ENCODE data around the gene DNM3. TPM values are rescaled to one million over a fixed set of nuclear protein-coding genes. Genes with fewer than 3 reads are reported as not detected.

Gene DNM3
- total and polyA plus RNA-seq, 2 donors (not counting 1 experiment from before 2014, with no cell fraction given): 1.0 to 1.3 TPM

DNA sequence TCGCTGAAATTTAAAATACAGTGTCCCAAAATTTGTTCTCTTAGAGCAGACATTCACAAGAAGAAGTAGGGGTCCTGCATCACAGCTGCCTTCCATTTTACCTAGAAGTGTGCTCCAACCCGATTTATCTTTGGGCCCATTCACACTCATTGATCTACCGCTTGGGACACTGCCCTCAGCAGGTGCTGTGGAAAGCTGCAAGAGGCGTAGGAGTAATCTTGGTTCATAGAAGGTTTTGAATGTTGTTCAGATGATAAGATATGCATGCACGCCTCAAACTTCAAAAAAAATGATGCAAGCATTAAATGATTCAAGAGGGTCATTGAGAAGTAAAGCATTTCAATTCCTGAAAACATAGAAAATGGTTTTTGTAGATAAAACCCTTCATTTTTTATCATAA, 560.6 kb downstream of the DNM3 start:
- Histone ChIP-seq H3K4me3 (ENCODE audit: control extremely low read depth in 1 of 5, extremely low read depth in 1 of 5, insufficient read depth in 1 of 5, low read depth in 2 of 5, low read length in 4 of 5) (no peak overlapping the region), H3K9me3 (ENCODE audit: control extremely low read depth in 1 of 3, control insufficient read depth in 2 of 3, insufficient read depth in 1 of 3, low read length in 2 of 3) (no peaks in the 10 kb centered on the region), H3K36me3 (replicated peaks in 1 of 2; ENCODE audit: control extremely low read depth in 1 of 2, control insufficient read depth in 1 of 2, extremely low read depth in 1 of 2, insufficient read depth in 2 of 2, low read length in 1 of 2) (no peaks in the 10 kb centered on the region), H3K27me3 (replicated peaks in 1 of 4; ENCODE audit: control extremely low read depth in 1 of 4, control insufficient read depth in 3 of 4, insufficient read depth in 4 of 4, low read length in 3 of 4) (no peaks in the 10 kb centered on the region), H3K27ac (ENCODE audit: low read length in 2 of 2) (no peak overlapping the region), H4K20me1 (ENCODE audit: control insufficient read depth, insufficient read depth, low read length, poor library complexity, severe bottlenecking) (no peaks in the 10 kb centered on the region), H3K9ac (ENCODE audit: low read length) (no peak overlapping the region), H3K4me2 (replicated peaks; ENCODE audit: low read depth, low read length, poor library complexity, severe bottlenecking) (no peak overlapping the region), H2AFZ (ENCODE audit: insufficient read depth, low read depth, low read length, poor library complexity, severe bottlenecking) (no peak overlapping the region), H3K79me2 (ENCODE audit: control insufficient read depth, insufficient read depth, low read length) (peaks cover 4% of the 10 kb centered on the region), H3K4me1 (ENCODE audit: control insufficient read depth in 2 of 2, insufficient read depth in 2 of 2, low read length in 2 of 2) (peaks cover 25 to 30% of the 10 kb centered on the region in 2 donors)
- 89% methylated on average over 3 of the region's 5 CpGs for WGBS (ENCODE audit: insufficient coverage)
- Mint-ChIP-seq H3K4me1 (peaks cover 34% of the 10 kb centered on the region), H3K27me3 (no peaks in the 10 kb centered on the region), H3K4me3 (no peak overlapping the region), H3K27ac (no peak overlapping the region), H3K9me3 (ENCODE audit: insufficient read depth) (no peaks in the 10 kb centered on the region)
- ChIA-PET CTCF (interaction anchor here (0.7 to 12.3 kb wide), 6 partner anchors 14 to 398 kb away, joined by 3 to 152 read pairs (median 13); partner anchors contain the start of gene PIGC), POLR2A (no interaction called here)
- DNase-seq (no peak), ATAC-seq (ENCODE audit: low read depth) (no peak)
- intact Hi-C loops (cut with micrococcal nuclease): no loop called here
- TF ChIP-seq CTCF (IDR thresholded peaks at IDR 0.05): no peak
- no peak for TF ChIP-seq EZH2 (IDR thresholded peaks at IDR 0.05; ENCODE audit: borderline replicate concordance, insufficient read depth, low read depth, low read length, poor library complexity, severe bottlenecking)

DNA sequence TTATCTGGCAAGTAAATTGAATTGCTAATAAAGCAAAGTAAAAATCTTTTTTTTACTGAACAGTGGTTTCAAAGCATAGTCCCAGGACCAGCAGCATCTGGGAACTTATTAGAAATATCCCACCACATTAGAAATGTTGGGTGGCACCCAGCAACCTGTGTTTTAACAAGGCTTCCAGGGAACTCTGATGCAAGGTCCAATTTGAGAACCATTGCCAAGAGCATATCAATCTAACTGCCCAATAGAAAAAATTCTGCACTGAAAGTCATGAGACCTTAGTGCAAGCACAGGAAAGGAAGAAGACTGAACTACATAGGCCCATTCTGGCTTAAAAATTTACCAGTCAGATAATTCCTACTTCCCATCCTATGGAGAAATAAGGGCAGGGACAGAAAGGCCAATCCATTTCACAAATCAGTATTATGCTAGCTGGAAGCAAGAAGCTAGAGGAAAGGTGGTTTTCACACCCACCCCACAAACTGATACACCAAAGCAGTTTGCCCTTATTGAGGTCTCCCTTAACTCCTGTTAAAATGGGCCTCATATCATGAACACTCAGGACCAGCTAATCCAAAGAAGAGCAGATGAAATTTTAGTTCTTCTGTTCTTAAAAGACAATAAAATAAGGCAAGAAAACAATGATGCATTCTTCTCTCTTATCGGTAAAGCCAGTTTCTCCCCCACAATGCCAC, 561.7 kb downstream of the DNM3 start:
- ChIA-PET CTCF (interaction anchor here (0.6 to 12.3 kb wide), 7 partner anchors 12 to 601 kb away, joined by 3 to 152 read pairs (median 3); partner anchors contain the start of gene PIGC), POLR2A (interaction anchor here (0.6 kb wide), 2 partner anchors 22 to 218 kb away, joined by 3 read pairs; no protein-coding TSS in a partner anchor)
- H4K20me1 ChIP-seq (ENCODE audit: control insufficient read depth, insufficient read depth, low read length, poor library complexity, severe bottlenecking): no peaks in the 10 kb centered on the region
- no peak overlapping the region for H3K27ac ChIP-seq (ENCODE audit: low read length in 2 of 2)
- peaks cover 4% of the 10 kb centered on the region for H3K79me2 ChIP-seq (ENCODE audit: control insufficient read depth, insufficient read depth, low read length)
- no peak overlapping the region for H3K27ac Mint-ChIP-seq
- H3K9ac ChIP-seq (ENCODE audit: low read length): no peak overlapping the region
- H3K9me3 ChIP-seq (ENCODE audit: control extremely low read depth in 1 of 3, control insufficient read depth in 2 of 3, insufficient read depth in 1 of 3, low read length in 2 of 3): no peaks in the 10 kb centered on the region
- TF ChIP-seq CTCF (IDR thresholded peaks at IDR 0.05): no peak
- no peak for TF ChIP-seq EZH2 (IDR thresholded peaks at IDR 0.05; ENCODE audit: borderline replicate concordance, insufficient read depth, low read depth, low read length, poor library complexity, severe bottlenecking)
- no peaks in the 10 kb centered on the region for H3K27me3 ChIP-seq (replicated peaks in 1 of 4; ENCODE audit: control extremely low read depth in 1 of 4, control insufficient read depth in 3 of 4, insufficient read depth in 4 of 4, low read length in 3 of 4)
- no peaks in the 10 kb centered on the region for H3K9me3 Mint-ChIP-seq (ENCODE audit: insufficient read depth)
- H2AFZ ChIP-seq (ENCODE audit: insufficient read depth, low read depth, low read length, poor library complexity, severe bottlenecking): no peak overlapping the region
- H3K4me1 ChIP-seq (ENCODE audit: control insufficient read depth in 2 of 2, insufficient read depth in 2 of 2, low read length in 2 of 2): peaks cover 21 to 22% of the 10 kb centered on the region in 2 donors
- no peaks in the 10 kb centered on the region for H3K36me3 ChIP-seq (replicated peaks in 1 of 2; ENCODE audit: control extremely low read depth in 1 of 2, control insufficient read depth in 1 of 2, extremely low read depth in 1 of 2, insufficient read depth in 2 of 2, low read length in 1 of 2)
- no peak for DNase-seq
- H3K4me1 Mint-ChIP-seq: peaks cover 24% of the 10 kb centered on the region
- no peak overlapping the region for H3K4me3 ChIP-seq (ENCODE audit: control extremely low read depth in 1 of 5, extremely low read depth in 1 of 5, insufficient read depth in 1 of 5, low read depth in 2 of 5, low read length in 4 of 5)
- intact Hi-C loops (cut with micrococcal nuclease): no loop called here
- no peak overlapping the region for H3K4me2 ChIP-seq (replicated peaks; ENCODE audit: low read depth, low read length, poor library complexity, severe bottlenecking)
- WGBS (ENCODE audit: insufficient coverage): 100% methylated on average over 1 of the region's 1 CpG
- ATAC-seq (ENCODE audit: low read depth): no peak
- H3K4me3 Mint-ChIP-seq: no peak overlapping the region
- no peaks in the 10 kb centered on the region for H3K27me3 Mint-ChIP-seq
